IMR-90 (cell line): Measurements from ENCODE around the gene SMC4. TPM values are rescaled to one million over a fixed set of nuclear protein-coding genes. Genes with fewer than 3 reads are reported as not detected.

Experiments
- ATAC-seq: fragments of 200-7000 bp; cut with Tn5 transposase; 2 replicates; pipeline ENCODE4 v1.9.1; 2020; ENCODE audit warnings: low read depth, mild to moderate bottlenecking, moderate library complexity
- BruUV-seq: library from RNA; stranded (reverse); fragments of 400-500 nt; replicated peaks from 2 replicates; lab custom pipeline; 2021; lab: Mats Ljungman, UMichigan
- CTCF ChIA-PET: fragments of 300-600 bp; formaldehyde crosslinking; extraction: SDS; loops from one replicate; lab custom pipeline; 2021; ENCODE audit warnings: antibody characterized with exemption; lab: Yijun Ruan, JAX
- POLR2A ChIA-PET: fragments of 300-600 bp; sonication (Branson Sonifier 250); formaldehyde crosslinking; loops from one replicate; lab custom pipeline; 2022; ENCODE audit warnings: antibody characterized with exemption; ENCODE audit not compliant: unreplicated experiment; lab: Charles Lee
- DNase-seq: peaks from one replicate; pipeline ENCODE4 v3.0.0; 2013
- H2AFZ ChIP-seq: replicated peaks from 2 replicates; pipeline ENCODE3; 2013; ENCODE audit warnings: low read length, mild to moderate bottlenecking; ENCODE audit not compliant: poor library complexity
- H2AK5ac ChIP-seq: 2 replicates; pipeline ENCODE4 v1.6.1; 2013; ENCODE audit warnings: low read depth, low read length, inconsistent platforms
- H2AK9ac ChIP-seq: replicated peaks from 2 replicates; pipeline ENCODE3; 2013; ENCODE audit warnings: mild to moderate bottlenecking, low read depth, low read length, moderate library complexity; ENCODE audit not compliant: poor library complexity
- H2BK120ac ChIP-seq: 2 replicates; pipeline ENCODE4 v1.6.1; 2013; ENCODE audit warnings: low read depth, low read length, inconsistent platforms
- H2BK15ac ChIP-seq: 3 replicates; pipeline ENCODE4 v1.6.1; 2013; ENCODE audit warnings: low read depth, low read length, inconsistent platforms
- H2BK20ac ChIP-seq: 2 replicates; pipeline ENCODE4 v1.6.1; 2013; ENCODE audit warnings: low read depth, mild to moderate bottlenecking, inconsistent platforms, low read length, moderate library complexity
- H2BK5ac ChIP-seq: 2 replicates; pipeline ENCODE4 v1.6.1; 2013; ENCODE audit warnings: mild to moderate bottlenecking, low read depth, low read length, inconsistent platforms; ENCODE audit not compliant: poor library complexity, severe bottlenecking
- H3K14ac ChIP-seq: replicated peaks from 2 replicates; pipeline ENCODE4 v1.6.1; 2013; ENCODE audit warnings: low read depth, low read length, inconsistent platforms
- H3K18ac ChIP-seq: 2 replicates; pipeline ENCODE4 v1.6.1; 2013; ENCODE audit warnings: low read depth, low read length, control low read depth
- H3K23ac ChIP-seq: 2 replicates; pipeline ENCODE4 v1.6.1; 2013; ENCODE audit warnings: low read depth, low read length, inconsistent platforms
- H3K27ac ChIP-seq: 2 replicates; pipeline ENCODE4 v1.5.1; 2013; ENCODE audit warnings: mild to moderate bottlenecking, control low read depth, low read length; ENCODE audit not compliant: insufficient read depth
- H3K27me3 ChIP-seq: 2 replicates; pipeline ENCODE4 v1.6.1; 2013; ENCODE audit warnings: low read length; ENCODE audit not compliant: control insufficient read depth, insufficient read depth
- H3K36me3 ChIP-seq: 2 replicates; pipeline ENCODE4 v1.6.1; 2013; ENCODE audit warnings: low read length, mixed read lengths; ENCODE audit not compliant: control insufficient read depth, insufficient read depth
- H3K4ac ChIP-seq: 2 replicates; pipeline ENCODE4 v1.6.1; 2013; ENCODE audit warnings: low read depth, low read length, inconsistent platforms
- H3K4me1 ChIP-seq: 2 replicates; pipeline ENCODE4 v1.6.1; 2013; ENCODE audit warnings: low read length, mixed read lengths; ENCODE audit not compliant: control insufficient read depth, insufficient read depth
- H3K4me2 ChIP-seq: 2 replicates; pipeline ENCODE4 v1.6.1; 2013; ENCODE audit warnings: low read depth, mild to moderate bottlenecking, control low read depth, low read length, moderate library complexity
- H3K4me3 ChIP-seq: 2 replicates; pipeline ENCODE4 v1.5.1; 2013; ENCODE audit warnings: low read depth, mild to moderate bottlenecking, control low read depth, low read length, moderate library complexity; ENCODE audit not compliant: insufficient read depth
- H3K56ac ChIP-seq: 2 replicates; pipeline ENCODE4 v1.6.1; 2013; ENCODE audit warnings: low read length, inconsistent platforms; ENCODE audit not compliant: insufficient read depth; ENCODE audit errors: extremely low read depth
- H3K79me1 ChIP-seq, 2 experiments: 2 replicates each; pipeline ENCODE4 v1.6.1; 2013; ENCODE audit warnings: low read length in 2 of 2, inconsistent platforms in 1 of 2, low read depth in 1 of 2
- H3K9ac ChIP-seq: 2 replicates; pipeline ENCODE4 v1.6.1; 2013; ENCODE audit warnings: low read depth, low read length, control low read depth
- H3K9me1 ChIP-seq: 2 replicates; pipeline ENCODE4 v1.6.1; 2013; ENCODE audit warnings: low read length, inconsistent platforms; ENCODE audit not compliant: insufficient read depth
- H3K9me3 ChIP-seq: 2 replicates; pipeline ENCODE4 v1.6.1; 2013; ENCODE audit warnings: low read length; ENCODE audit not compliant: control insufficient read depth, insufficient read depth
- H4K20me1 ChIP-seq: 2 replicates; pipeline ENCODE4 v1.6.1; 2013; ENCODE audit warnings: low read length, inconsistent platforms; ENCODE audit not compliant: insufficient read depth
- H4K5ac ChIP-seq: 2 replicates; pipeline ENCODE4 v1.6.1; 2013; ENCODE audit warnings: mild to moderate bottlenecking, low read depth, low read length, control low read depth
- H4K8ac ChIP-seq, 2 experiments: 2 replicates each; pipeline ENCODE4 v1.6.1; 2013; ENCODE audit warnings: low read depth in 2 of 2, low read length in 2 of 2, control low read depth in 1 of 2, inconsistent platforms in 1 of 2
- H4K91ac ChIP-seq: 2 replicates; pipeline ENCODE4 v1.6.1; 2013; ENCODE audit warnings: low read depth, low read length, inconsistent platforms; ENCODE audit not compliant: insufficient read depth
- BHLHE40 ChIP-seq: fragments of 150-350 bp; IDR thresholded peaks from 2 replicates; pipeline ENCODE4 v1.6.1; 2016; ENCODE audit warnings: mild to moderate bottlenecking, low read depth, low read length
- CEBPB ChIP-seq: IDR thresholded peaks from 2 replicates; pipeline ENCODE4 v1.6.1; 2012; ENCODE audit warnings: low read depth, low read length, improper control_type of control experiment
- CHD1 ChIP-seq: IDR thresholded peaks from 2 replicates; pipeline ENCODE4 v1.6.1; 2012; ENCODE audit warnings: low read depth, low read length, improper control_type of control experiment
- CTCF ChIP-seq: conservative IDR thresholded peaks from 2 replicates; pipeline ENCODE4 v1.5.1; 2012; ENCODE audit warnings: mild to moderate bottlenecking, low read depth, low read length, improper control_type of control experiment
- ELK1 ChIP-seq: fragments of 150-350 bp; IDR thresholded peaks from 2 replicates; pipeline ENCODE4 v1.6.1; 2016; ENCODE audit warnings: low read depth, mild to moderate bottlenecking, low read length, moderate library complexity, borderline replicate concordance
- FOS ChIP-seq: fragments of 150-350 bp; IDR thresholded peaks from 2 replicates; pipeline ENCODE4 v1.6.1; 2016; ENCODE audit warnings: low read depth, low read length
- MAZ ChIP-seq: IDR thresholded peaks from 2 replicates; pipeline ENCODE4 v1.6.1; 2012; ENCODE audit warnings: low read depth, mild to moderate bottlenecking, low read length, improper control_type of control experiment, moderate library complexity, borderline replicate concordance
- MXI1 ChIP-seq: IDR thresholded peaks from 2 replicates; pipeline ENCODE4 v1.6.1; 2012; ENCODE audit warnings: low read depth, mild to moderate bottlenecking, low read length, moderate library complexity, borderline replicate concordance
- NFE2L2 ChIP-seq: fragments of 150-350 bp; IDR thresholded peaks from 2 replicates; pipeline ENCODE4 v1.6.1; 2016; ENCODE audit warnings: low read depth, mild to moderate bottlenecking, low read length
- POLR2A ChIP-seq: IDR thresholded peaks from 2 replicates; pipeline ENCODE4 v1.6.1; 2012; ENCODE audit warnings: mild to moderate bottlenecking, low read depth, low read length
- RAD21 ChIP-seq: IDR thresholded peaks from 2 replicates; pipeline ENCODE4 v1.6.1; 2012; ENCODE audit warnings: low read length, improper control_type of control experiment
- RCOR1 ChIP-seq: IDR thresholded peaks from 2 replicates; pipeline ENCODE4 v1.6.1; 2012; ENCODE audit warnings: mild to moderate bottlenecking, low read length, improper control_type of control experiment; ENCODE audit not compliant: insufficient replicate concordance
- SMC3 ChIP-seq: fragments of 150-350 bp; IDR thresholded peaks from 2 replicates; pipeline ENCODE4 v1.6.1; 2016; ENCODE audit warnings: low read depth, mild to moderate bottlenecking, antibody characterized with exemption, low read length, moderate library complexity
- USF2 ChIP-seq: fragments of 150-350 bp; IDR thresholded peaks from 2 replicates; pipeline ENCODE4 v1.6.1; 2017; ENCODE audit warnings: mild to moderate bottlenecking, antibody characterized with exemption, low read length, low read depth
- WGBS, 2 experiments: methylation state at CpG; one replicate each; pipeline versions ENCODE4 v1.1.5 to v1.1.7; 2013; ENCODE audit warnings: missing lambda C conversion rate in 2 of 2; ENCODE audit not compliant: insufficient read length in 1 of 2; ENCODE audit errors: extremely low coverage in 2 of 2; 5-methylcytosine and 5-hydroxymethylcytosine counted together
- dilution Hi-C: fragments of 300-500 bp; cut with HindIII; formaldehyde crosslinking; loops from one replicate; pipeline ENCODE4 v1.14.3; 2018; ENCODE audit warnings: low sequenced_read_pairs; ENCODE audit not compliant: unreplicated experiment
- in situ Hi-C: fragments of 300-500 bp; cut with MboI; formaldehyde crosslinking; loops from 3 replicates; pipeline ENCODE4 v1.14.3; 2019; ENCODE audit warnings: low sequenced_read_pairs, inconsistent platforms, mixed read lengths
- intact Hi-C: fragments of 100-400 bp; cut with micrococcal nuclease; formaldehyde crosslinking; loops from 2 replicates; pipeline ENCODE4 v1.10.0; 2022
- polyA plus RNA-seq, 3 experiments: library from polyadenylated mRNA; depleted of rRNA; stranded (reverse); fragments of >200 nt; gene quantifications; 2 replicates each; pipeline ENCODE4 v1.2.3, GENCODE V29; 2012; ENCODE audit warnings: low replicate concordance in 1 of 3
- total RNA-seq: library from RNA; depleted of rRNA; stranded (reverse); fragments of >200 nt; gene quantifications from 2 replicates; pipeline ENCODE4 v1.2.3, GENCODE V29; 2012

Gene SMC4
- total and polyA plus RNA-seq, 2 of the 4 experiments (the other 2 are of a cell fraction) = 48.8 to 50.1 TPM

GRCh38 chr3:160401291-160402095 lies 2.0 kb downstream of the SMC4 start:
- peak overlapping the region; percentile 49; the same call in 1 of the 2 replicates for H4K5ac ChIP-seq
- peak overlapping the region; percentile 91 for H3K23ac ChIP-seq
- dilution Hi-C loops = no loop called here
- H2BK120ac ChIP-seq = peak overlapping the region; percentile 76
- peaks cover 0 to 13% of the 10 kb centered on the region in 2 experiments; a peak in 2 of 4 replicates for H3K79me1 ChIP-seq
- 0 out of 2 replicates have a peak overlapping the region, but pooled peaks have one; percentile 23 for H4K91ac ChIP-seq
- peaks cover 3% of the 10 kb centered on the region for H4K20me1 ChIP-seq
- no peak overlapping the region for H2AK9ac ChIP-seq
- no peaks in the 10 kb centered on the region for H3K27me3 ChIP-seq
- no peak overlapping the region for H2AFZ ChIP-seq
- H3K18ac ChIP-seq = peak overlapping the region; percentile 33; the same call in 1 of the 2 replicates
- no peak overlapping the region for H2BK15ac ChIP-seq
- H3K9me1 ChIP-seq = no peaks in the 10 kb centered on the region
- peak overlapping the region; percentile 90 for H2BK5ac ChIP-seq
- H3K4me2 ChIP-seq = peak overlapping the region; percentile 99
- H3K4me3 ChIP-seq = peak overlapping the region; percentile 60
- ChIA-PET POLR2A (no interaction called here), CTCF (no interaction called here)
- no peak overlapping the region for H2BK20ac ChIP-seq
- peak overlapping the region; percentile 62 for H3K56ac ChIP-seq
- peak; percentile 88 for DNase-seq
- H4K8ac ChIP-seq = peak overlapping the region in 1 of 2 experiments; percentile 37; a peak in 1 of 4 replicates
- H3K9ac ChIP-seq = peak overlapping the region; percentile 66
- H3K27ac ChIP-seq = peak overlapping the region; percentile 88
- peak overlapping the region; percentile 76 for H3K14ac ChIP-seq
- no peaks in the 10 kb centered on the region; the same call in 1 of the 2 replicates for H3K36me3 ChIP-seq
- no CpG with 5 or more reads among the region's 16 CpGs for WGBS, 2 experiments
- H2AK5ac ChIP-seq = no peak overlapping the region
- H3K4ac ChIP-seq = peak overlapping the region; percentile 49
- no peaks in the 10 kb centered on the region for H3K4me1 ChIP-seq
- intact Hi-C loops = loop anchor here (2.0 to 5.0 kb wide), 2 partner anchors 47 to 364 kb away; partner anchors contain the start of gene TRIM59
- no peaks in the 10 kb centered on the region for H3K9me3 ChIP-seq
- in situ Hi-C loops = loop anchor here (25.0 kb wide), 1 partner anchor 514 kb away; no protein-coding TSS in a partner anchor
- ATAC-seq = peak; percentile 42
- BruUV-seq = TSS peak; percentile 50
- TF ChIP-seq ELK1 (no peak), USF2 (no peak), FOS (no peak), BHLHE40 (no peak), MXI1 (no peak), RAD21 (no peak), MAZ (no peak), CHD1 (no peak), POLR2A (no peak), CEBPB (no peak), CTCF (no peak), NFE2L2 (no peak), SMC3 (no peak), RCOR1 (no peak)
